Coronary artery (tissue), 2 donors: ENCODE measurements around the gene YAP1.

Experiments
- DNase-seq: peaks from one replicate; pipeline ENCODE4 v3.0.0-alpha.2; 2017; ENCODE audit warnings: low spot score
- H3K27ac ChIP-seq, 2 donors: fragments of 200-600 bp; sonication (generic); one replicate each; pipeline ENCODE4 v1.5.1; 2016 to 2019
- H3K4me3 ChIP-seq: fragments of 200-600 bp; sonication (generic); 2 replicates; pipeline ENCODE4 v1.5.1; 2016; ENCODE audit warnings: mild to moderate bottlenecking, moderate library complexity
- TF ChIP-seq, protein P1 (sequence below): fragments of 200-600 bp; sonication (generic); IDR thresholded peaks from one replicate; pipeline ENCODE4 v1.5.1; 2019; ENCODE audit warnings: antibody characterized with exemption

Gene YAP1

DNA sequence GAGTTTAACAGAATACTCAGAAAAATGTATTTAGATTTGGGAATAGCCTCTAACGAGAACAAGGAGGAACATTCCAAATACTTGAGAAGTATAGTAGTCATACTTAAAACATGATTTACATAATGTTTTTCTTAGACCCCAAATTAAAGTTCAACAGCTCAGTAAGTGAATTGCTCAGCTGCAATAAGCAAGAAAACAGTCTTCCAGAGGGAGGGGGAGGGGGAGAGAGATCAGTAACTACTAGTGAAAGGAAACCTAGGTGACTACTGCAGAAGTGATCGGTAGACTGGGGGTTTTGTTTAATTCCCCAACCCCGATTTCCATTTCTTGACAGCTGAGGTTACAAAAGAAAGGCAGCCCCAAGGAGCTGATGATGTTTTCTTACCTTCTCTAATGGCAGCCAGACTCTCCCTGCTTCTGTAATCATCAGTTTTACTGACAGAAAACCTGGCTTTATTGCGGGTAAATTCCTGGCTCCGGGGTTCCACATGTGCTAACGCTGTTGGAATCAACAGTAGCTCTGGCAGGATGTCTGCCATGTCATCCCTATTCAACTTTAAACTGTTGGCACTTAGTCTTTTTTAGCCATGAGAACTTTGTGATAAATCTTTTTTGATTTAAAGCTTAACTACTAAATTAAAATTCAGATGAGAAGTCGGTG lies 124.7 kb downstream of the YAP1 start:
- no peak for DNase-seq
- Histone ChIP-seq H3K4me3 (no peak overlapping the region), H3K27ac (no peak overlapping the region)
- TF ChIP-seq, protein P1, sequence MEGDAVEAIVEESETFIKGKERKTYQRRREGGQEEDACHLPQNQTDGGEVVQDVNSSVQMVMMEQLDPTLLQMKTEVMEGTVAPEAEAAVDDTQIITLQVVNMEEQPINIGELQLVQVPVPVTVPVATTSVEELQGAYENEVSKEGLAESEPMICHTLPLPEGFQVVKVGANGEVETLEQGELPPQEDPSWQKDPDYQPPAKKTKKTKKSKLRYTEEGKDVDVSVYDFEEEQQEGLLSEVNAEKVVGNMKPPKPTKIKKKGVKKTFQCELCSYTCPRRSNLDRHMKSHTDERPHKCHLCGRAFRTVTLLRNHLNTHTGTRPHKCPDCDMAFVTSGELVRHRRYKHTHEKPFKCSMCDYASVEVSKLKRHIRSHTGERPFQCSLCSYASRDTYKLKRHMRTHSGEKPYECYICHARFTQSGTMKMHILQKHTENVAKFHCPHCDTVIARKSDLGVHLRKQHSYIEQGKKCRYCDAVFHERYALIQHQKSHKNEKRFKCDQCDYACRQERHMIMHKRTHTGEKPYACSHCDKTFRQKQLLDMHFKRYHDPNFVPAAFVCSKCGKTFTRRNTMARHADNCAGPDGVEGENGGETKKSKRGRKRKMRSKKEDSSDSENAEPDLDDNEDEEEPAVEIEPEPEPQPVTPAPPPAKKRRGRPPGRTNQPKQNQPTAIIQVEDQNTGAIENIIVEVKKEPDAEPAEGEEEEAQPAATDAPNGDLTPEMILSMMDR, result no peak

DNA sequence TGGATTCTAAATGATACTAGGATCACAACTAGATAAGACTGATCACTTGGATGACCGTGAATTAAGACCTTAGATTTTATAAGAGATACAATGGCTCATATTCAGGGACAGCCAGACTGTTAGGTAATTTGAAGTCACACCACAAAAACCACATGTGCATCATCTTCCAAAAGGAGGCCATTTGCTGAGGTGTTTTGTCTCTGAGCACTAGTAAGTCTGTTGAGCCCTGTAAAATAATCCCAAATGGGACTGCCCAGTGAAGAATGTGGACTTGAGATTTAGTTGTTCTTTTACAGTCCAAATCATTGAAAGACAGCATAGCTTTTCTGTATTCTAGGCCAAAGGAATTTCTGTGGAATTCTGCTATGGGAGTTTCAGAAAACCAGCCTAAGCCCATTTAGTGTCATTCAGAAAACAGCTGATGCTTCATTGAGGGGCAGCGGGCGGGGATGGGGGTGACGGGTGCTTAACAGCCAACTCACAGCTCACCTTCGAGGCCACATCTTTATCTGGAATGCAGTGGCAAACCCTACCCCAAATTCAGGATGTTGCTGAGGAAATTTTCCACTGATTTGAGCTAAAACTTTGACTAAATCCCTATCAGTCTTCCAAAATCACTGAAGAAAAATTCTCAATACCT lies 127.0 kb downstream of the YAP1 start:
- peak overlapping the region in 1 of 2 donors; percentile 5 for H3K27ac ChIP-seq
- TF ChIP-seq, protein P1, result no peak
- no peak overlapping the region for H3K4me3 ChIP-seq
- no peak for DNase-seq

DNA sequence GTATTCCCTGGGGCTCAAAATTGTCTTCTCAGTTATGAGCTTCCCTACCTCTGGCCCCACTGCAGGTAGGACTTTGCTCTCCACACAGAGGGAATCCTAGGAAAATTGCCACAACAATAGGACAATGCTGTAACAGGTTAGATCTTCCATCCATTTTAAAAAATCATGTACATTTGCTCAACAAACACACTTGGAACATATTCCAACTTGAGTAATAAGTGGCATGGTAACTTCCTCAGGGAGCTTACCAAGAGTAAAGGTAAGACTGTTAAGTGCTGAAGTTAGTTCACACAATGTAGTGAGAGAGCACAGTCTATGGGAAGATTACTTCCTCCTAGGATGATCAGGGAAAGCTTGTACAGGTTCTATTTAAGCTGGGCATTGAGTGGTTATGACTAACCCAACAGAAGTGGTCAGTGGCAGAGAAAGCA lies 128.2 kb downstream of the YAP1 start:
- TF ChIP-seq, protein P1, result no peak
- H3K27ac ChIP-seq, result no peak overlapping the region
- H3K4me3 ChIP-seq, result no peak overlapping the region
- no peak for DNase-seq

DNA sequence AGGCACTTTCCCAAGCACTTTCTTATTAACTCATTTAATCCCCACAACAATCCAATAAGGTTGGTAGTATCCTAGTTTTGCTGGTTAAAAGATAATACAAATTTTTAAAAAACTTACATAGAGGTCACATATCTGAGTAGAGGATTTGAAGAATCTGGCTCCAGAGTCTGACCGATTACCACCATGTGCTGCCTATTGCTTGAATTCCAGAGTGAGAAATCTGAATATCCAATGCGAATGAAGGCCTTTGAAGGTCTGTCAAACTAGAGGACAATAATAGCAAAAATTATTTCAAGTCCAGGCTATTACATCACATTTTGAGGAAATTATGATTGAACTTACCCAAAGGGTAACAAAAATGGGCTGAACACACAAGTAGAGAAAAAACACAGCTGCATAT lies 129.2 kb downstream of the YAP1 start:
- Histone ChIP-seq H3K4me3 (no peak overlapping the region), H3K27ac (no peak overlapping the region)
- DNase-seq, result no peak
- TF ChIP-seq, protein P1, result no peak

DNA sequence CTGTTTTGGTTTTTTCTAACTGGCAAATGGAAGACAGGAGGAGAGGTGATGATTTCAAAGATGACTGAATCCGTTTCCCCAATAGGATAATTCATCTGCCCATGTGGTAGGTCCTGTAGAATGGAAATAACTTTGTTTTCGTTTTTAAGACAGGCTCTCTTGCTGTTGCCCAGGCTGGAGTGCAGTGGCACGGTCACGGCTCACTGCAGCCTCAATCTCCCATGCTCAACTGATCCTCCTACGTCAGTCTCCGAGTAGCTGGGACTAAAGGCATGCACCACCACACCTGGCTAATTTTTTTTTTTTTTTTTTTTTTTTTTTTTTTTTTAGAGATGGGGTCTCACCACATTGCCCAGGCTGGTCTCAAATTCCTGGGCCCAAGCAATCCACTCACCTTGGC lies 129.7 kb downstream of the YAP1 start:
- TF ChIP-seq, protein P1, result no peak
- DNase-seq, result no peak

DNA sequence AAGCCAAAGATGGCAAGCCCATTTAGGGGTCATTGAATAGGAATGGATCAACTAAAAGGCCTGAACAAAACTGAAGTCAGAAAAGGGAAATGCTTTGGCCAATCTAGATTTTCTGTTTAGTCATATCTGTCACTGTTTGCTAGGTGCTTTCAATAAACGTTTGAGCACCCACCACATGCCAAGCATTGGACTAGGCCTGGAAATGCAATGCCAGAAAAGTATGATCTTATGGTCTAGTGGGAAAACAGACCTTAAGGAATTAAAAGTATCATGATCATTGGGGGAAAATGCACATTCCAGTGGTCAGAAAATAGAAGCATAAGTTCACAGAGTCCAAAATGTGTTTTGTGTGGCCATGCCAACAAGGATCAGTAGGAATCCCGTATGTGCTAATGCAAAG lies 130.3 kb downstream of the YAP1 start:
- Histone ChIP-seq H3K4me3 (no peak overlapping the region), H3K27ac (no peak overlapping the region)
- TF ChIP-seq, protein P1, result no peak
- DNase-seq, result no peak

More for the DNA sequence above, 129.7 kb downstream of the YAP1 start:
- no peak overlapping the region for H3K27ac ChIP-seq
- H3K4me3 ChIP-seq, result no peak overlapping the region

DNA sequence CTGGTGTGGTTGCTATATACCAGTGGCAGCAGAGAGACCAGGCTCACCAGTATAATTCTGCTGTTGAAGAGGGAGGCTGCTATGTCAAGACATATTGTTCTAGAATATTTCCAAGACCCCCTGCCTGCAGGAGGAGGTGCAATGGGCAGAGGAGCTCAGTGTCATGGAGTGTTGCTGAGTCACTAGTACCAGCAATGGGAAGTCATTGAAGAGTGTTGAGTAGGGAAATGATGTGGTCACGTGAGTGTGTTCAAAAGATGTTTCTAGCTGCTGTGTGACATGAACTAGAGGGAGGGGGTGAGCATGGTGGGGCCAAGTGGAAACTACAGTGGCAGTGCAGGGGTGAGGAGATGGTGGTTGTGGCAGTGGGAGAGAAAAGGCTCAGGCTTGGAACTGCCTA lies 130.8 kb downstream of the YAP1 start:
- no peak for DNase-seq

More for the DNA sequence above, 130.8 kb downstream of the YAP1 start:
- TF ChIP-seq, protein P1, result no peak
- H3K27ac ChIP-seq, result no peak overlapping the region
- H3K4me3 ChIP-seq, result no peak overlapping the region
